ENCODE results near the gene PIAS1.

PIAS1 gene

DNA sequence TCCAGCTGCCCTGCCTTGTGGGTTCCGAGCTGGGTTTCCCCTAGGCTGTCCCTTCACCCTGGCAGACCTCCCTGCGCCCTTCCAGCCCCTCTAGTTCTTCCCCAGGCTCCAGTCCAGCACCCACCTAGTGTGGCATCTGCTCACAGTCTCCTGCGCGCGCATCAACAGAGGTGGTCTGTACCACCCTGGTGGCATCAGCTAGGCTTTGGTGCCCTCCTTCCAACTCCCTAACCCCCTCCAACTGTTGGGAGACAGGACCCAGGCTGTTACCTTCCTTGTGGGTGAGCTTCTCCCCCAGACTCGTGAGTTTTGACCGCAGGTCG is 143.0 kb downstream of the PIAS1 start:
- peaks cover 0 to 39% of the 10 kb centered on the region in 2 experiments for H3K36me3 ChIP-seq (ENCODE audit: control insufficient read depth in 2 of 2, insufficient read depth in 1 of 2, low read length in 2 of 2)
- CTCF ChIA-PET, result interaction anchor here (0.7 kb wide), 1 partner anchor 334 kb away, joined by 3 read pairs; no protein-coding TSS in a partner anchor

DNA sequence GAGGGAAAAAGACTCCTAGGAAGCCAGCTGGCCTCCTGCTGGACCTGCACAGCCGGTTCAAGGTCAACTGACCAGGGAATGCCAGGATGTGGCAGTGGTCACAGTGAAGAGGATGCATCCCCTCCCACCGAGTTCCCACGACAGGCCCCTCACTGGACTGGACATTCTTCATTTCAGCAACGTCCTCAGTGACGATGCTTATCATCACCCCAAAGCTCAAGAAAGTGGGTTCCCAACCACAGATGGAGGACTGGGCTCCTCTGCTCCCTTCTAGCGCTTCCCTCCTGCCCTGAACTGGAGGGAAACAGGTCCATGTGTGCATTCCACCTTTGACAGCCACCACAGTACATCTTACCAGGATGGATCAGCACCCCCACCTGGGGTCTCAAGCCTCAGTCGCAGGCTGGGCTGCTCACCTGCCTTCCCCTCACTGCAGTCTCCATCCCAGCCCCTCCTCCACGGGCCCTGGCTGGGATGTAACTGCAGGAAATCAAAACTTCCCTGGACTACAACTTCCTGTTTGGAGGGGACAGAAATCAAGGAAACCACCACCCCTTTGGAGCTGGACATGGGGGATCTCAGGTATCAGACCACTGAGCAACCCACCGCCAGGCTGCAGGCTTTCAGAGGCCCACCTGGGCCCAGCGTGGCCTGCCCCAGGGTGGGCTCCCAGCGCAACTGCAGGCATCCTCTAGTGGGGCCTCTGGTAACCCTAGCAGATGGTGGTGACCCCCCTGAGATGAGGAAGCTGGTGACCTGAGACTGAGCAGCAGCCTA is 143.7 kb downstream of the PIAS1 start:
- no peak overlapping the region for H3K4me3 ChIP-seq (ENCODE audit: low read depth, low read length)
- ChIA-PET POLR2A (no interaction called here), CTCF (no interaction called here)
- peaks cover 0 to 32% of the 10 kb centered on the region in 2 experiments for H3K36me3 ChIP-seq (ENCODE audit: control insufficient read depth in 2 of 2, insufficient read depth in 1 of 2, low read length in 2 of 2)
- TF ChIP-seq ZSCAN23 (tag by site-specific recombination; IDR thresholded peaks at IDR 0.05) (no peak), MEIS1 (CRISPR knock-in tag; IDR thresholded peaks at IDR 0.05; ENCODE audit: borderline replicate concordance) (no peak), GLIS2 (tag by site-specific recombination; IDR thresholded peaks at IDR 0.05) (peak; percentile 27; the same call in 1 of the 2 replicates), ZNF174 (tag by site-specific recombination; IDR thresholded peaks at IDR 0.05) (no peak)
- TF ChIP-seq, protein P1, sequence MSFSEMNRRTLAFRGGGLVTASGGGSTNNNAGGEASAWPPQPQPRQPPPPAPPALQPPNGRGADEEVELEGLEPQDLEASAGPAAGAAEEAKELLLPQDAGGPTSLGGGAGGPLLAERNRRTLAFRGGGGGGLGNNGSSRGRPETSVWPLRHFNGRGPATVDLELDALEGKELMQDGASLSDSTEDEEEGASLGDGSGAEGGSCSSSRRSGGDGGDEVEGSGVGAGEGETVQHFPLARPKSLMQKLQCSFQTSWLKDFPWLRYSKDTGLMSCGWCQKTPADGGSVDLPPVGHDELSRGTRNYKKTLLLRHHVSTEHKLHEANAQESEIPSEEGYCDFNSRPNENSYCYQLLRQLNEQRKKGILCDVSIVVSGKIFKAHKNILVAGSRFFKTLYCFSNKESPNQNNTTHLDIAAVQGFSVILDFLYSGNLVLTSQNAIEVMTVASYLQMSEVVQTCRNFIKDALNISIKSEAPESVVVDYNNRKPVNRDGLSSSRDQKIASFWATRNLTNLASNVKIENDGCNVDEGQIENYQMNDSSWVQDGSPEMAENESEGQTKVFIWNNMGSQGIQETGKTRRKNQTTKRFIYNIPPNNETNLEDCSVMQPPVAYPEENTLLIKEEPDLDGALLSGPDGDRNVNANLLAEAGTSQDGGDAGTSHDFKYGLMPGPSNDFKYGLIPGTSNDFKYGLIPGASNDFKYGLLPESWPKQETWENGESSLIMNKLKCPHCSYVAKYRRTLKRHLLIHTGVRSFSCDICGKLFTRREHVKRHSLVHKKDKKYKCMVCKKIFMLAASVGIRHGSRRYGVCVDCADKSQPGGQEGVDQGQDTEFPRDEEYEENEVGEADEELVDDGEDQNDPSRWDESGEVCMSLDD (tag by site-specific recombination; IDR thresholded peaks at IDR 0.05), result no peak
- no peaks in the 10 kb centered on the region for H3K9me3 ChIP-seq (ENCODE audit: control insufficient read depth, insufficient read depth, low read depth, low read length)
- H3K27ac ChIP-seq (ENCODE audit: extremely low read depth, low read depth, low read length), result no peak overlapping the region
- no peaks in the 10 kb centered on the region for H3K4me1 ChIP-seq (ENCODE audit: control insufficient read depth, insufficient read depth, low read length)

More for the DNA sequence above, 143.0 kb downstream of the PIAS1 start:
- Histone ChIP-seq H3K27ac (ENCODE audit: extremely low read depth, low read depth, low read length) (no peak overlapping the region), H3K9me3 (ENCODE audit: control insufficient read depth, insufficient read depth, low read depth, low read length) (no peaks in the 10 kb centered on the region), H3K4me1 (ENCODE audit: control insufficient read depth, insufficient read depth, low read length) (no peaks in the 10 kb centered on the region), H3K4me3 (ENCODE audit: low read depth, low read length) (no peak overlapping the region)
- TF ChIP-seq ZNF571 (tag by site-specific recombination; IDR thresholded peaks at IDR 0.05) (no peak), ZNF341 (tag by site-specific recombination; IDR thresholded peaks at IDR 0.05; ENCODE audit: low read depth) (peak; percentile 37; the same call in 1 of the 2 replicates), ZNF416 (tag by site-specific recombination; IDR thresholded peaks at IDR 0.05) (no peak), ZBTB8A (tag by site-specific recombination; IDR thresholded peaks at IDR 0.05) (no peak), REPIN1 (tag by site-specific recombination; IDR thresholded peaks at IDR 0.05; ENCODE audit: low read depth) (no peak)
- POLR2A ChIA-PET, result no interaction called here

DNA sequence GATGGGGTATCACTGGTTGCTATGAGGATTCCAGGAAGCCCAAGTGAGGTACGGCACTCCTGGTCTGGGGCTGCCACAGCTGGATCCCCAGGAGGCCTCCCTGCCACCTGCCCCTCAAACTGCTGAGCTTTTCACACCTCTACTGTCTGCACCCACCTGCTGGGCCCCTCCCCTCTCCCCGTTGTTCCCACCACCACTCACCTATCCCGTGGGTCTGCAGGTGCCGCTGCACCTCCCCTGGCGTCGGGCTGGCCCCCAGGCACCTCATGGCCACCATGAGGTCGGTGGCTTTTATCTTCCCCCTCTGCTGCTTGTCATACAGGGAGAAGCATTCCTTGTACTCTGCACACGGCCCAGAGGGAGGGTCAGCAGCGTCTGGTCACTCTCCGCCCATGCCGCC is 145.2 kb downstream of the PIAS1 start:
- Histone ChIP-seq H3K4me3 (ENCODE audit: low read depth, low read length) (no peak overlapping the region), H3K9me3 (ENCODE audit: control insufficient read depth, insufficient read depth, low read depth, low read length) (no peaks in the 10 kb centered on the region), H3K27ac (ENCODE audit: extremely low read depth, low read depth, low read length) (no peak overlapping the region), H3K36me3 (ENCODE audit: control insufficient read depth in 2 of 2, insufficient read depth in 1 of 2, low read length in 2 of 2) (peaks cover 0 to 18% of the 10 kb centered on the region in 2 experiments; a peak in 2 of 3 replicates), H3K4me1 (ENCODE audit: control insufficient read depth, insufficient read depth, low read length) (no peaks in the 10 kb centered on the region)
- ChIA-PET CTCF (interaction anchor here (0.7 kb wide), 1 partner anchor 124 kb away, joined by 3 read pairs; no protein-coding TSS in a partner anchor), POLR2A (no interaction called here)
- TF ChIP-seq, protein P2, sequence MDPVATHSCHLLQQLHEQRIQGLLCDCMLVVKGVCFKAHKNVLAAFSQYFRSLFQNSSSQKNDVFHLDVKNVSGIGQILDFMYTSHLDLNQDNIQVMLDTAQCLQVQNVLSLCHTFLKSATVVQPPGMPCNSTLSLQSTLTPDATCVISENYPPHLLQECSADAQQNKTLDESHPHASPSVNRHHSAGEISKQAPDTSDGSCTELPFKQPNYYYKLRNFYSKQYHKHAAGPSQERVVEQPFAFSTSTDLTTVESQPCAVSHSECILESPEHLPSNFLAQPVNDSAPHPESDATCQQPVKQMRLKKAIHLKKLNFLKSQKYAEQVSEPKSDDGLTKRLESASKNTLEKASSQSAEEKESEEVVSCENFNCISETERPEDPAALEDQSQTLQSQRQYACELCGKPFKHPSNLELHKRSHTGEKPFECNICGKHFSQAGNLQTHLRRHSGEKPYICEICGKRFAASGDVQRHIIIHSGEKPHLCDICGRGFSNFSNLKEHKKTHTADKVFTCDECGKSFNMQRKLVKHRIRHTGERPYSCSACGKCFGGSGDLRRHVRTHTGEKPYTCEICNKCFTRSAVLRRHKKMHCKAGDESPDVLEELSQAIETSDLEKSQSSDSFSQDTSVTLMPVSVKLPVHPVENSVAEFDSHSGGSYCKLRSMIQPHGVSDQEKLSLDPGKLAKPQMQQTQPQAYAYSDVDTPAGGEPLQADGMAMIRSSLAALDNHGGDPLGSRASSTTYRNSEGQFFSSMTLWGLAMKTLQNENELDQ (tag by site-specific recombination; IDR thresholded peaks at IDR 0.05; ENCODE audit: low read depth), result no peak
- no peak for TF ChIP-seq ZFP3 (tag by site-specific recombination; IDR thresholded peaks at IDR 0.05; ENCODE audit: low read depth)
- TF ChIP-seq ZNF830 (tag by site-specific recombination; IDR thresholded peaks at IDR 0.05; ENCODE audit: low read depth), result no peak
- TF ChIP-seq GLIS2 (tag by site-specific recombination; IDR thresholded peaks at IDR 0.05), result peak; percentile 47
- TF ChIP-seq, protein P3, sequence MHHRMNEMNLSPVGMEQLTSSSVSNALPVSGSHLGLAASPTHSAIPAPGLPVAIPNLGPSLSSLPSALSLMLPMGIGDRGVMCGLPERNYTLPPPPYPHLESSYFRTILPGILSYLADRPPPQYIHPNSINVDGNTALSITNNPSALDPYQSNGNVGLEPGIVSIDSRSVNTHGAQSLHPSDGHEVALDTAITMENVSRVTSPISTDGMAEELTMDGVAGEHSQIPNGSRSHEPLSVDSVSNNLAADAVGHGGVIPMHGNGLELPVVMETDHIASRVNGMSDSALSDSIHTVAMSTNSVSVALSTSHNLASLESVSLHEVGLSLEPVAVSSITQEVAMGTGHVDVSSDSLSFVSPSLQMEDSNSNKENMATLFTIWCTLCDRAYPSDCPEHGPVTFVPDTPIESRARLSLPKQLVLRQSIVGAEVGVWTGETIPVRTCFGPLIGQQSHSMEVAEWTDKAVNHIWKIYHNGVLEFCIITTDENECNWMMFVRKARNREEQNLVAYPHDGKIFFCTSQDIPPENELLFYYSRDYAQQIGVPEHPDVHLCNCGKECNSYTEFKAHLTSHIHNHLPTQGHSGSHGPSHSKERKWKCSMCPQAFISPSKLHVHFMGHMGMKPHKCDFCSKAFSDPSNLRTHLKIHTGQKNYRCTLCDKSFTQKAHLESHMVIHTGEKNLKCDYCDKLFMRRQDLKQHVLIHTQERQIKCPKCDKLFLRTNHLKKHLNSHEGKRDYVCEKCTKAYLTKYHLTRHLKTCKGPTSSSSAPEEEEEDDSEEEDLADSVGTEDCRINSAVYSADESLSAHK (tag by site-specific recombination; IDR thresholded peaks at IDR 0.05), result no peak
- TF ChIP-seq ZIC2 (tag by site-specific recombination; IDR thresholded peaks at IDR 0.05), result peak; percentile 47

Data from HEK293 (cell line).